ENCODE measurements around the gene CCDC7. TPM values are rescaled to one million over a fixed set of nuclear protein-coding genes. Genes with fewer than 3 reads are reported as not detected.

CCDC7 gene
- total and polyA plus RNA-seq, 10 of the 15 experiments (the other 5 are each of a cell fraction or from before 2014, with no cell fraction given) = 1.8 to 5.6 (median 3.4) TPM

DNA sequence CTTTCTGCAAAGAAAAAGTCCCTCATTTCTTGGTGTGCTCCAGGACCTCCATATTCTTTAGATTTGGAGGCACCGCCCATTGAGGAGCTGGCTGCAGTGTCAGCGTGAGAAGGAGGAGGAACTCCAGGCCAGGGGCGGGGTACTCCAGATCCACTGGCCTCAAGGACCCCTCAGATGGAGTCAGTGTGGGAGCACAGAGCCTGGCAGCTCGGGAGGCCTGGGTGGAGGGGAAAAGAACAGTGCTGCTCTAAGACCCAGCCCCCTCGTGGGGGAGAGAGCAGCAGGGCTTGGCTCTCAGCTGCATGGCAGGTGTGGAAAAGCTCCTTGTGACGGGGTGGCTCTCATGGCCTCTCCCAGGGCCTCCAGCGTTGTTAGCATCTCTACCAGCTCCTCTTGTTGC lies 441.5 kb downstream of the CCDC7 start:
- no peak for TF ChIP-seq MTA2 (IDR thresholded peaks at IDR 0.05; ENCODE audit: low read depth)
- H3K27me3 ChIP-seq (replicated peaks in 1 of 2; ENCODE audit: control insufficient read depth in 2 of 2, insufficient read depth in 2 of 2, low read length in 1 of 2) = no peaks in the 10 kb centered on the region
- in situ Hi-C loops (cut with MboI) = no loop called here
- CTCF ChIA-PET = no interaction called here
- H3K4me1 ChIP-seq (ENCODE audit: control insufficient read depth, insufficient read depth, low read length) = no peaks in the 10 kb centered on the region
- POLR2A ChIA-PET = no interaction called here
- no peak overlapping the region for H3K4me3 ChIP-seq
- no peaks in the 10 kb centered on the region for H3K79me2 ChIP-seq (ENCODE audit: control insufficient read depth, insufficient read depth, low read length)
- FAIRE-seq = no peak
- H3K27ac ChIP-seq (ENCODE audit: control insufficient read depth, insufficient read depth) = no peak overlapping the region
- 32% methylated on average over 7 of the region's 7 CpGs for WGBS (ENCODE audit: insufficient coverage, insufficient replicate concordance, low lambda C conversion rate, missing lambda C conversion rate)
- no peaks in the 10 kb centered on the region for H4K20me1 ChIP-seq (ENCODE audit: control insufficient read depth, insufficient read depth)
- no TSS peak for BruUV-seq (replicated peaks)
- H3K4me2 ChIP-seq (ENCODE audit: control insufficient read depth, insufficient read depth) = no peak overlapping the region
- SMC1A ChIA-PET (ENCODE audit: uncharacterized antibody, unreplicated experiment) = interaction anchor here (0.8 kb wide), 1 partner anchor 94 kb away, joined by 3 read pairs; no protein-coding TSS in a partner anchor
- no peaks in the 10 kb centered on the region for H3K36me3 ChIP-seq (ENCODE audit: control insufficient read depth in 2 of 2, insufficient read depth in 2 of 2, low read length in 1 of 2)
- RAD21 ChIA-PET (ENCODE audit: unreplicated experiment) = no interaction called here
- H3K9me3 ChIP-seq (replicated peaks; ENCODE audit: control insufficient read depth, insufficient read depth, low read length) = no peaks in the 10 kb centered on the region
- no peak for ATAC-seq
- H3K9ac ChIP-seq (ENCODE audit: control insufficient read depth, insufficient read depth, low read length) = no peak overlapping the region
- no peak overlapping the region for H2AFZ ChIP-seq (ENCODE audit: control insufficient read depth, low read depth, low read length)
- DNase-seq (ENCODE audit: low read depth, low spot score) = no peak
- intact Hi-C loops (cut with micrococcal nuclease; ENCODE audit: unreplicated experiment) = no loop called here

DNA sequence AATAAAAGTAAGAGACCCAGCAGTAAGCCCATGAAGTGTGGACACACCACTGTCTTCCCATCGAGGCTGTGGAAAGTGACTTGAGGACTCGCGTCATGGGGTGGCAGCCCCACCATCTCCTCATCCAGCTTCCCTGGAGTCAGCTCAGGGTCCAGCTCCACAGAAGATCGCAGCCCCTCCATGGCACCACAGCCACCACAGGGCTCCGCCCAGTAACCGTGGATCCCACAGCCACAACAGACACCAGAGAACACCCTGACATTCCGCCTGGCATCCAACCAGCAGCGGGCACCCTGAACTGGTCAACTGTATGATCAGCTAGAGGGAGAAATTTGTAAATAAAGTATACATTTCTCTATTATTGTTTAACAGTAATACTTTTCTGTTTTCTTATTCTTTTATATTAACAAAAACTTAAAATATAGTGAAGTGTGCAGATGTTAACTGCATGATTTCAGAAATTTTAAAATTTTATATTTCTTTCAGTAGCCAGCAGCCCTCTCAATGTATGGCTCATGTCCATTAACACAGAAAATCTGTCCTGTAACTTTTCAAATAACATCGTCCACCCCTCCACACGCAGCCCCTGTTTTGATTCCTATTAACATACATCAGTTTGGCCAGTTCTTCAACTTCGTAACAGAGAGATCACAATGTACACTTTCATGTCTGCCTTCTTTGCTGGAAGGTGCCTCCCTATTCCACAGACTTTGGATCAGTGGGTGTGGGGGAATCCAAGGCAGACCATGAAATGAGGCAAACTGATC lies 442.4 kb downstream of the CCDC7 start:
- intact Hi-C loops (cut with micrococcal nuclease; ENCODE audit: unreplicated experiment) (no loop called here), in situ Hi-C loops (cut with MboI) (no loop called here)
- Histone ChIP-seq H3K79me2 (ENCODE audit: control insufficient read depth, insufficient read depth, low read length) (no peaks in the 10 kb centered on the region), H3K4me3 (no peak overlapping the region), H3K9ac (ENCODE audit: control insufficient read depth, insufficient read depth, low read length) (no peak overlapping the region), H2AFZ (ENCODE audit: control insufficient read depth, low read depth, low read length) (no peak overlapping the region), H3K27ac (ENCODE audit: control insufficient read depth, insufficient read depth) (no peak overlapping the region), H4K20me1 (ENCODE audit: control insufficient read depth, insufficient read depth) (no peaks in the 10 kb centered on the region), H3K27me3 (replicated peaks in 1 of 2; ENCODE audit: control insufficient read depth in 2 of 2, insufficient read depth in 2 of 2, low read length in 1 of 2) (no peaks in the 10 kb centered on the region), H3K36me3 (ENCODE audit: control insufficient read depth in 2 of 2, insufficient read depth in 2 of 2, low read length in 1 of 2) (no peaks in the 10 kb centered on the region), H3K4me1 (ENCODE audit: control insufficient read depth, insufficient read depth, low read length) (no peaks in the 10 kb centered on the region), H3K9me3 (replicated peaks; ENCODE audit: control insufficient read depth, insufficient read depth, low read length) (no peaks in the 10 kb centered on the region), H3K4me2 (ENCODE audit: control insufficient read depth, insufficient read depth) (no peak overlapping the region)
- BruUV-seq (replicated peaks) = no TSS peak
- SMC1A ChIA-PET (ENCODE audit: uncharacterized antibody, unreplicated experiment) = interaction anchor here (0.8 kb wide), 1 partner anchor 93 kb away, joined by 3 read pairs; no protein-coding TSS in a partner anchor
- POLR2A ChIA-PET = no interaction called here
- DNase-seq (ENCODE audit: low read depth, low spot score) (no peak), FAIRE-seq (no peak), ATAC-seq (no peak)
- 77% methylated on average over 11 of the region's 11 CpGs for WGBS (ENCODE audit: insufficient coverage, insufficient replicate concordance, low lambda C conversion rate, missing lambda C conversion rate)
- RAD21 ChIA-PET (ENCODE audit: unreplicated experiment) = no interaction called here
- CTCF ChIA-PET = no interaction called here
- TF ChIP-seq, protein P1, sequence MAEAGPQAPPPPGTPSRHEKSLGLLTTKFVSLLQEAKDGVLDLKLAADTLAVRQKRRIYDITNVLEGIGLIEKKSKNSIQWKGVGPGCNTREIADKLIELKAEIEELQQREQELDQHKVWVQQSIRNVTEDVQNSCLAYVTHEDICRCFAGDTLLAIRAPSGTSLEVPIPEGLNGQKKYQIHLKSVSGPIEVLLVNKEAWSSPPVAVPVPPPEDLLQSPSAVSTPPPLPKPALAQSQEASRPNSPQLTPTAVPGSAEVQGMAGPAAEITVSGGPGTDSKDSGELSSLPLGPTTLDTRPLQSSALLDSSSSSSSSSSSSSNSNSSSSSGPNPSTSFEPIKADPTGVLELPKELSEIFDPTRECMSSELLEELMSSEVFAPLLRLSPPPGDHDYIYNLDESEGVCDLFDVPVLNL (IDR thresholded peaks at IDR 0.05; ENCODE audit: low read depth, low read length) = no peak
- TF ChIP-seq ZNF207 (IDR thresholded peaks at IDR 0.05; ENCODE audit: borderline replicate concordance) = no peak
- no peak for TF ChIP-seq YBX1 (IDR thresholded peaks at IDR 0.05)
- no peak for TF ChIP-seq NBN (IDR thresholded peaks at IDR 0.05)
- TF ChIP-seq CREM (IDR thresholded peaks at IDR 0.05; ENCODE audit: low read depth) = no peak
- TF ChIP-seq, protein P2, sequence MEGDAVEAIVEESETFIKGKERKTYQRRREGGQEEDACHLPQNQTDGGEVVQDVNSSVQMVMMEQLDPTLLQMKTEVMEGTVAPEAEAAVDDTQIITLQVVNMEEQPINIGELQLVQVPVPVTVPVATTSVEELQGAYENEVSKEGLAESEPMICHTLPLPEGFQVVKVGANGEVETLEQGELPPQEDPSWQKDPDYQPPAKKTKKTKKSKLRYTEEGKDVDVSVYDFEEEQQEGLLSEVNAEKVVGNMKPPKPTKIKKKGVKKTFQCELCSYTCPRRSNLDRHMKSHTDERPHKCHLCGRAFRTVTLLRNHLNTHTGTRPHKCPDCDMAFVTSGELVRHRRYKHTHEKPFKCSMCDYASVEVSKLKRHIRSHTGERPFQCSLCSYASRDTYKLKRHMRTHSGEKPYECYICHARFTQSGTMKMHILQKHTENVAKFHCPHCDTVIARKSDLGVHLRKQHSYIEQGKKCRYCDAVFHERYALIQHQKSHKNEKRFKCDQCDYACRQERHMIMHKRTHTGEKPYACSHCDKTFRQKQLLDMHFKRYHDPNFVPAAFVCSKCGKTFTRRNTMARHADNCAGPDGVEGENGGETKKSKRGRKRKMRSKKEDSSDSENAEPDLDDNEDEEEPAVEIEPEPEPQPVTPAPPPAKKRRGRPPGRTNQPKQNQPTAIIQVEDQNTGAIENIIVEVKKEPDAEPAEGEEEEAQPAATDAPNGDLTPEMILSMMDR (IDR thresholded peaks at IDR 0.05 in 2 of 3, conservative IDR thresholded peaks at IDR 0.05 in 1 of 3; ENCODE audit: control insufficient read depth in 2 of 3, extremely low read depth in 1 of 3, insufficient read depth in 1 of 3, low read depth in 3 of 3, low read length in 3 of 3) = no peak
- TF ChIP-seq ASH2L (IDR thresholded peaks at IDR 0.05; ENCODE audit: borderline replicate concordance, low read depth) = no peak
- no peak for TF ChIP-seq ZNF622 (IDR thresholded peaks at IDR 0.05)
- TF ChIP-seq, protein P3, sequence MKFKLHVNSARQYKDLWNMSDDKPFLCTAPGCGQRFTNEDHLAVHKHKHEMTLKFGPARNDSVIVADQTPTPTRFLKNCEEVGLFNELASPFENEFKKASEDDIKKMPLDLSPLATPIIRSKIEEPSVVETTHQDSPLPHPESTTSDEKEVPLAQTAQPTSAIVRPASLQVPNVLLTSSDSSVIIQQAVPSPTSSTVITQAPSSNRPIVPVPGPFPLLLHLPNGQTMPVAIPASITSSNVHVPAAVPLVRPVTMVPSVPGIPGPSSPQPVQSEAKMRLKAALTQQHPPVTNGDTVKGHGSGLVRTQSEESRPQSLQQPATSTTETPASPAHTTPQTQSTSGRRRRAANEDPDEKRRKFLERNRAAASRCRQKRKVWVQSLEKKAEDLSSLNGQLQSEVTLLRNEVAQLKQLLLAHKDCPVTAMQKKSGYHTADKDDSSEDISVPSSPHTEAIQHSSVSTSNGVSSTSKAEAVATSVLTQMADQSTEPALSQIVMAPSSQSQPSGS (IDR thresholded peaks at IDR 0.05; ENCODE audit: low read length) = no peak
- TF ChIP-seq DPF2 (IDR thresholded peaks at IDR 0.05) = no peak
- no peak for TF ChIP-seq SUZ12 (IDR thresholded peaks at IDR 0.05; ENCODE audit: unreplicated experiment)
- TF ChIP-seq CBX5 (IDR thresholded peaks at IDR 0.05; ENCODE audit: low read depth) = no peak
- no peak for TF ChIP-seq EED (IDR thresholded peaks at IDR 0.05; ENCODE audit: low read depth)
- TF ChIP-seq RUNX3 (IDR thresholded peaks at IDR 0.05; ENCODE audit: low read length) = no peak
